ENCODE results near the gene CLEC17A. TPM values are rescaled to one million over a fixed set of nuclear protein-coding genes. Genes with fewer than 3 reads are reported as not detected.

CLEC17A gene
- polyA plus RNA-seq, 1 donor from 2014 or later, result not detected

DNA sequence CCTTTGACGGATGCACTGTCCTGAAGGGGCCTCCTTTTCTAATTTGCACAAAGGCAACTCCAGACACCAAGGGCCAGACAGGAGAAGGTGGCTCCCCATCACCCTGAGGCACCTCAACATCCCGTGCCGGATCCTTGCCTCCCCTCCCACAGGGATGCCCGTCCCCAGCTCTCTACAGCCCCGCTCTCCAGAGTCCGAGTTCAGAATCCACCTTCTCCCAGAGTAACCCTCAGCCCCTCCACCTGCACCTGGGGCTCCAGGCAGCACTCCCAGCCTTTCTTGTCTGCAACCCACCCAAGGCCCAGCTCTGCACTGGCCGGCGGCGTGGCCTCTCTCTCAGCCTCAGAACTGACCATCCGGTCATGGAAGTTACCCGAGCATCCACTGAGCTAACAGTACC lies 15.8 kb upstream of the CLEC17A start:
- TF ChIP-seq POLR2AphosphoS5 (IDR thresholded peaks at IDR 0.05) (no peak), RAD21 (conservative IDR thresholded peaks at IDR 0.05) (no peak), EZH2 (IDR thresholded peaks at IDR 0.05; ENCODE audit: borderline replicate concordance, insufficient read depth, low read length, poor library complexity, severe bottlenecking) (no peak), TAF1 (IDR thresholded peaks at IDR 0.05; ENCODE audit: low read depth) (no peak), SMC3 (conservative IDR thresholded peaks at IDR 0.05; ENCODE audit: poor library complexity) (no peak), EP300 (conservative IDR thresholded peaks at IDR 0.05; ENCODE audit: poor library complexity, severe bottlenecking) (no peak), MXI1 (conservative IDR thresholded peaks at IDR 0.05; ENCODE audit: poor library complexity, severe bottlenecking) (no peak)
- TF ChIP-seq, protein P1, sequence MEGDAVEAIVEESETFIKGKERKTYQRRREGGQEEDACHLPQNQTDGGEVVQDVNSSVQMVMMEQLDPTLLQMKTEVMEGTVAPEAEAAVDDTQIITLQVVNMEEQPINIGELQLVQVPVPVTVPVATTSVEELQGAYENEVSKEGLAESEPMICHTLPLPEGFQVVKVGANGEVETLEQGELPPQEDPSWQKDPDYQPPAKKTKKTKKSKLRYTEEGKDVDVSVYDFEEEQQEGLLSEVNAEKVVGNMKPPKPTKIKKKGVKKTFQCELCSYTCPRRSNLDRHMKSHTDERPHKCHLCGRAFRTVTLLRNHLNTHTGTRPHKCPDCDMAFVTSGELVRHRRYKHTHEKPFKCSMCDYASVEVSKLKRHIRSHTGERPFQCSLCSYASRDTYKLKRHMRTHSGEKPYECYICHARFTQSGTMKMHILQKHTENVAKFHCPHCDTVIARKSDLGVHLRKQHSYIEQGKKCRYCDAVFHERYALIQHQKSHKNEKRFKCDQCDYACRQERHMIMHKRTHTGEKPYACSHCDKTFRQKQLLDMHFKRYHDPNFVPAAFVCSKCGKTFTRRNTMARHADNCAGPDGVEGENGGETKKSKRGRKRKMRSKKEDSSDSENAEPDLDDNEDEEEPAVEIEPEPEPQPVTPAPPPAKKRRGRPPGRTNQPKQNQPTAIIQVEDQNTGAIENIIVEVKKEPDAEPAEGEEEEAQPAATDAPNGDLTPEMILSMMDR (IDR thresholded peaks at IDR 0.05; ENCODE audit: poor library complexity, severe bottlenecking), result no peak
- TF ChIP-seq, protein P2, sequence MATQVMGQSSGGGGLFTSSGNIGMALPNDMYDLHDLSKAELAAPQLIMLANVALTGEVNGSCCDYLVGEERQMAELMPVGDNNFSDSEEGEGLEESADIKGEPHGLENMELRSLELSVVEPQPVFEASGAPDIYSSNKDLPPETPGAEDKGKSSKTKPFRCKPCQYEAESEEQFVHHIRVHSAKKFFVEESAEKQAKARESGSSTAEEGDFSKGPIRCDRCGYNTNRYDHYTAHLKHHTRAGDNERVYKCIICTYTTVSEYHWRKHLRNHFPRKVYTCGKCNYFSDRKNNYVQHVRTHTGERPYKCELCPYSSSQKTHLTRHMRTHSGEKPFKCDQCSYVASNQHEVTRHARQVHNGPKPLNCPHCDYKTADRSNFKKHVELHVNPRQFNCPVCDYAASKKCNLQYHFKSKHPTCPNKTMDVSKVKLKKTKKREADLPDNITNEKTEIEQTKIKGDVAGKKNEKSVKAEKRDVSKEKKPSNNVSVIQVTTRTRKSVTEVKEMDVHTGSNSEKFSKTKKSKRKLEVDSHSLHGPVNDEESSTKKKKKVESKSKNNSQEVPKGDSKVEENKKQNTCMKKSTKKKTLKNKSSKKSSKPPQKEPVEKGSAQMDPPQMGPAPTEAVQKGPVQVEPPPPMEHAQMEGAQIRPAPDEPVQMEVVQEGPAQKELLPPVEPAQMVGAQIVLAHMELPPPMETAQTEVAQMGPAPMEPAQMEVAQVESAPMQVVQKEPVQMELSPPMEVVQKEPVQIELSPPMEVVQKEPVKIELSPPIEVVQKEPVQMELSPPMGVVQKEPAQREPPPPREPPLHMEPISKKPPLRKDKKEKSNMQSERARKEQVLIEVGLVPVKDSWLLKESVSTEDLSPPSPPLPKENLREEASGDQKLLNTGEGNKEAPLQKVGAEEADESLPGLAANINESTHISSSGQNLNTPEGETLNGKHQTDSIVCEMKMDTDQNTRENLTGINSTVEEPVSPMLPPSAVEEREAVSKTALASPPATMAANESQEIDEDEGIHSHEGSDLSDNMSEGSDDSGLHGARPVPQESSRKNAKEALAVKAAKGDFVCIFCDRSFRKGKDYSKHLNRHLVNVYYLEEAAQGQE (IDR thresholded peaks at IDR 0.05; ENCODE audit: borderline replicate concordance), result no peak
- no peaks in the 10 kb centered on the region for H4K20me1 ChIP-seq (ENCODE audit: insufficient read depth)
- H3K36me3 ChIP-seq (ENCODE audit: insufficient read depth, low read length), result no peaks in the 10 kb centered on the region
- no peaks in the 10 kb centered on the region for H3K9me3 ChIP-seq (ENCODE audit: low read length)
- H3K27ac ChIP-seq (ENCODE audit: low read length), result no peak overlapping the region
- no peaks in the 10 kb centered on the region for H3K9me2 ChIP-seq (ENCODE audit: insufficient read depth, low read length)
- H3K27me3 ChIP-seq (ENCODE audit: insufficient read depth, low read depth, low read length), result no peaks in the 10 kb centered on the region
- no peak overlapping the region for H3K9ac ChIP-seq (ENCODE audit: low read length)
- no peaks in the 10 kb centered on the region for H3F3A ChIP-seq (ENCODE audit: insufficient read depth, low read length, poor library complexity, severe bottlenecking)
- H3K4me3 ChIP-seq (ENCODE audit: low read length), result no peak overlapping the region
- H3K4me2 ChIP-seq (ENCODE audit: low read length), result no peak overlapping the region
- H2AFZ ChIP-seq (ENCODE audit: low read depth, low read length), result no peak overlapping the region
- H3K79me2 ChIP-seq (replicated peaks; ENCODE audit: insufficient read depth, low read length), result peaks cover 15% of the 10 kb centered on the region

DNA sequence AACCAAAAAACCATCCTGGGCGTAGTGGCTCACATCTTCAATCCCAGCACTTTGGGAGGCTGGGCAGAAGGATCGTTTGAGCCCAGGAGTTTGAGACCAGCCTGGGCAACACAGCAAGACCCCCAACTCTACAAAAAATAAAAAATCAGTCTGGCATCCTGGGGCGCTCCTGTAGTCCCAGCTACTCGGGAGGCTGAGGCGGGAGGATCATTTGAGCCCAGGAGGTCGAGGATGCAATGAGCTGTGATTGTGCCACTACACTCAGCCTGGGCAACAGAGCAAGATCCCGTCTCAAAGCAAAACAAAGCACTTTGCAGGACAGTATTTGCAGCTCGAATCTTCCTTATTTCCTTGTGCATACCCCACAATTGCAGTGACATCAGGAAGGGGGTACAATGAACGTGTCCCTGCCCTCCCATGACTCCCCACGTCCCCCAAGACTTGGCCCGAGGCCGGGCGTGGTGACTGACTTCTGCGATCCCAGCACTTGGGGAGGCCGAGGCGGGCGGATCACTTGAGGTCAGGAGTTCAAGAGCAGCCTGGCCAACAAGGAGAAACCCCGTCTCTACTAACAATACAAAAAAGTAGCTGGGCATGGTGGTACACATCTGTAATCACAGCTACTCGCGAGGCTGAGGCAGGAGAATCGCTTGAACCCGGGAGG lies 11.9 kb upstream of the CLEC17A start:
- H3K27ac ChIP-seq (ENCODE audit: low read length), result no peak overlapping the region

More for the DNA sequence above, 11.9 kb upstream of the CLEC17A start:
- Histone ChIP-seq H3K4me2 (ENCODE audit: low read length) (peak overlapping the region; percentile 67), H4K20me1 (ENCODE audit: insufficient read depth) (no peaks in the 10 kb centered on the region), H3K9ac (ENCODE audit: low read length) (peak overlapping the region; percentile 82), H3K9me2 (ENCODE audit: insufficient read depth, low read length) (no peaks in the 10 kb centered on the region), H3K36me3 (ENCODE audit: insufficient read depth, low read length) (no peaks in the 10 kb centered on the region), H3K4me3 (ENCODE audit: low read length) (peak overlapping the region; percentile 73), H3K9me3 (ENCODE audit: low read length) (no peaks in the 10 kb centered on the region), H3F3A (ENCODE audit: insufficient read depth, low read length, poor library complexity, severe bottlenecking) (no peaks in the 10 kb centered on the region), H3K27me3 (ENCODE audit: insufficient read depth, low read depth, low read length) (no peaks in the 10 kb centered on the region), H3K79me2 (replicated peaks; ENCODE audit: insufficient read depth, low read length) (peaks cover 15% of the 10 kb centered on the region), H2AFZ (ENCODE audit: low read depth, low read length) (peak overlapping the region; percentile 98)
- TF ChIP-seq RAD21 (conservative IDR thresholded peaks at IDR 0.05) (no peak), TAF1 (IDR thresholded peaks at IDR 0.05; ENCODE audit: low read depth) (no peak), MXI1 (conservative IDR thresholded peaks at IDR 0.05; ENCODE audit: poor library complexity, severe bottlenecking) (no peak), SMC3 (conservative IDR thresholded peaks at IDR 0.05; ENCODE audit: poor library complexity) (no peak), POLR2AphosphoS5 (IDR thresholded peaks at IDR 0.05) (no peak), EZH2 (IDR thresholded peaks at IDR 0.05; ENCODE audit: borderline replicate concordance, insufficient read depth, low read length, poor library complexity, severe bottlenecking) (no peak), EP300 (conservative IDR thresholded peaks at IDR 0.05; ENCODE audit: poor library complexity, severe bottlenecking) (no peak)
- TF ChIP-seq, protein P1 (IDR thresholded peaks at IDR 0.05; ENCODE audit: poor library complexity, severe bottlenecking), result no peak
- TF ChIP-seq, protein P2 (IDR thresholded peaks at IDR 0.05; ENCODE audit: borderline replicate concordance), result no peak
